ENCODE results near the gene TRPM7.

- TF ChIP-seq CTCF (IDR thresholded peaks at IDR 0.05) = no peak
- no peak for TF ChIP-seq EP300 (IDR thresholded peaks at IDR 0.05)
Observed at GRCh38 chr15:50531163-50531562, 155.4 kb downstream of the TRPM7 start.

All from tibial nerve (tissue), 4 donors.